Gastrocnemius medialis (tissue), 4 donors: ENCODE data around the gene LZTR1.

ENCODE experiments used
- CTCF ChIP-seq, 5 experiments: fragments of 450-650 bp in 3 of 5; fragments of 200-600 bp in 2 of 5; sonication (generic) in 2 of 5; IDR thresholded peaks in 4 of 5; conservative IDR thresholded peaks in 1 of 5; 1 replicate in 4 of 5; 2 replicates in 1 of 5; pipeline ENCODE4 v1.5.1; 2016 to 2019; ENCODE audit warnings: antibody characterized with exemption in 5 of 5, mild to moderate bottlenecking in 3 of 5, moderate library complexity in 3 of 5
- POLR2A ChIP-seq, 2 donors: fragments of 450-650 bp; IDR thresholded peaks; one replicate each; pipeline ENCODE4 v1.6.1; 2017; ENCODE audit warnings: antibody characterized with exemption in 2 of 2, mild to moderate bottlenecking in 2 of 2, moderate library complexity in 2 of 2

- TF ChIP-seq CTCF (IDR thresholded peaks at IDR 0.05 in 4 of 5, conservative IDR thresholded peaks at IDR 0.05 in 1 of 5) = no peak
- no peak for TF ChIP-seq POLR2A (IDR thresholded peaks at IDR 0.05)
Measured at GRCh38 chr22:20979940-20980453, 2.1 kb upstream of the LZTR1 start.
